Central memory CD4-positive, alpha-beta T cell (primary cell): Measurements from ENCODE around the gene TUBB4A.
"Not testable (repeated sequence)": the region's sequence is repeated elsewhere in the genome, so short reads cannot be mapped to it uniquely, and the experiment has no call there.

Experiments used
- DNase-seq: peaks from one replicate; pipeline ENCODE4 v3.0.0; 2022
- total RNA-seq, 3 experiments: gene quantifications; one replicate each; lab custom pipeline; 2026; lab: John Stamatoyannopoulos, UW

TUBB4A gene
- total RNA-seq = 0.77 to 1.5 (median 1.2) reads per million in 3 experiments

GRCh38 chr19:6501740-6502648 lies at the start of gene TUBB4A:
TSS of gene TUBB4A (minus strand) at chr19:6502309. CDS start at chr19:6502212, 97 bp downstream.
- DNase-seq = no peak

DNA sequence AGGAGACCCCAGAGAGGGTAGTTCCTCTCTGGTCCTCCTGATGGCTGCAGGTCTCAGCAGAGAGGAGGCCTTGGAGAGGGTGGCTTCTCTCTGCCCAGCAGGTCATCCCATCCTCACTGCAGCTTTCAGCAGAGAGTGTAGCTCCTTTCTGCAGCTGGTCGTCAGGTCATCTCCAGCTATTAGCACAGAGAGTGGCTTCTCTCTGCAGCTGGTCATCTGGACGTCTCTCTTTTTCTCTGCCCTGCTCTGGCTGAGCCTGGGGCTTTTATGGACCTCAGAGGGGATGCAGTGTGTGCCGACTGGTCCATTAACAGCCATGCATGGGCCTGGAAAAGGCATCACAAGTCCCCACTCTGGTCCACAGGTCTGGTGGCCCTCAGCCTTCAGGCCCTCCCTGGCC lies 49.0 kb upstream of the TUBB4A start:
- no peak for DNase-seq

- DNase-seq = not testable (repeated sequence)
Observed at GRCh38 chr19:6550679-6551078, 48.6 kb upstream of the TUBB4A start.

DNA sequence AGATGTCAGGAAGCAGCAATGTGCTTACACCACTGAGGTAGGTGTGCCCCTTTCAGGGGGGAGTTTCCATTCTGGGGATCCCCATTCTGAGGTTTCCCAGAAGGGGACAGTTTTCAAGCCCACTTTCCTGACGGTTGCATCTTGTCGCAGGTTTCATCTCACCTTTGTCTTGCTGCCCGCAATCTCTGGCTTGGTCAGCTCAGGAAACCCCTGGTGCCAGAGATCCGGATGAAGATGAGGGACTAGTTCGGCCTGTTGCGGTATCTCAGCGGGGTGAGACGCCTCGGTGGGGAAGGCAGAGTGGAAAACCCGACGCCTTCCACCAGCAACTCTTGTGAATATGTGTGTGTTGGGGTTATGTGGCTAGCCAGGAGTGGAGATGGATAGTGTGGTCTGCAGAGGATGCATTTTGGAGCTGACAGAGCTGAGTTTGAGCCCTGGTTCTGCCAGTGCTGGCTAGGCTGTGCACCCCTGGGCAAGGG lies 41.8 kb upstream of the TUBB4A start:
- no peak for DNase-seq

DNA sequence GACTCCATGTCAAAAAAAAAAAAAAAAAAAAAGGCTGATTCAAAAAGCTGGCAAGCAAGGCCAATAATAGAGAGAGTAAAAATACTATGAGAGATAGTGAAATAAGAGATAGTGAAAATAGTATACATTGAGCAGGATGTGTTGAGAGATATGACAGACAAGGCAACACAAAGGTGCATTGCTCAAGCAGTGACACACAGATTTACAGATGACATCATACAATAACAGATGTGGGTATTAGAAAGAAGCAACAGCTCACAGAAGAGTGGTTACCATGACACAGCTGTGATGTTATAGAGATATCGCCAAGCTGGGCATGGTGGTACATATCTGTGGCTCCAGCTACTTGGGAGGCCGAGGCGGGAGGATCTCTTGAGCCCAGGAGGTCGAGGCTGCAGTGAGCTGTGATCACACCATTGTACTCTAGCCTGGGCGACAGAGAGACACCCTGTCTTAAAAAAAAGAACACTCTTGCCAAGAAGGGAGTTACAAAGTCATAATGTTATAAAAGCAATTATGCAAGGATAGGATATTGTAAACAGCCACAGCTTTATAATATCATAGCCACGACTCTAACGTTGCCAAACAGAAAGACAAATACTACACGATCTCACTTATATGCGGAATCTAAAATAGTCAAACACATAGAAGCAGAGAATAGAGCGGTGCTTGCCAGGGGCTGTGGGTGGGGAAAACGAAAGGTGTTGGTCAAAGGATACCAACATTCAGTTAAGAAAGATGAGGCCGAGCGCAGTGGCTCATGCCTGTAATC lies 39.0 kb upstream of the TUBB4A start:
- no peak for DNase-seq

DNA sequence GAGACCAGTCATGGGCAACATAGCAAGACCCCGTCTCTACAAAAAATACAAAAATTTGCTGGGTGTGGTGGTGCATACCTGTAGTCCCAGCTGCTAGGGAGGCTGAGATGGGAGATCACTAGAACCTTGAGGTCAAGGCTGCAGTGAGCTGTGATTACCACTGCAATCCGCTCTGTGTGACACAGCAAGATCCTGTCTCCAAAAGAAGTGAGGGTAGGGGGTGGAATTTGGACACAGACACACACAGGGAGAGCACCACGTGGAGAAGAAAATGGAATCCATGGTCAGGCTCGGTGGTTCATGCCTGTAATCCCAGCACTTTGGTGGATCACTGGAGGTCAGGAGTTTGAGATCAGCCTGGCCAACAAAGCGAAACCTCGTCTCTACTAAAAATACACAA lies 37.4 kb upstream of the TUBB4A start:
- no peak for DNase-seq

DNA sequence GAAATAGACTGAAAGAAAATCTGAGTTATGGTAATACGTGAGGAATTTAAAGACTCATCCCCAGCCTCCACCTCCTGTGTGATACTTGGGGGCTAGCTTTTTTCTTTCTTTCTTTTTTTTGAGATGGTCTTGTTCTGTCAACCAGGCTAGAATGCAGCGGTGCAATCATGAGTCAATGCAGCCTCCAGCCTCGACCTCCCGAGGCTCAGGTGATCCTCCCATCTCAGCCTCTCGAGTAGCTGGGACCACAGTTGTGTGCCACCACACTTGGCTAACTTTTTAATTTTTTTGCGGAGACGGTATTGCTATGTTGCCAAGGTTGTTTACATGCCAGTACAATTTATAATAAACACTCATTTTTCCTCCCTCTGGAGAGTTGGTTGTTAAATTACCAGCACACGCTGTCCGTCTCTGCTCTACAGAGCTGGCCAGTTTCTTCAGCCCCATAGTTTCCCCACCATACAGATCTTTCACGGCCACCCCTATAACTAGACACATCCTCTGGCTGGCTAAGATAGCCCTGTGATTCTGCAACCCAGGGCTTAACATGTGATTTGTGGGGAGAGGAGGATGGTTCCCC lies 33.5 kb upstream of the TUBB4A start:
- DNase-seq = no peak

DNA sequence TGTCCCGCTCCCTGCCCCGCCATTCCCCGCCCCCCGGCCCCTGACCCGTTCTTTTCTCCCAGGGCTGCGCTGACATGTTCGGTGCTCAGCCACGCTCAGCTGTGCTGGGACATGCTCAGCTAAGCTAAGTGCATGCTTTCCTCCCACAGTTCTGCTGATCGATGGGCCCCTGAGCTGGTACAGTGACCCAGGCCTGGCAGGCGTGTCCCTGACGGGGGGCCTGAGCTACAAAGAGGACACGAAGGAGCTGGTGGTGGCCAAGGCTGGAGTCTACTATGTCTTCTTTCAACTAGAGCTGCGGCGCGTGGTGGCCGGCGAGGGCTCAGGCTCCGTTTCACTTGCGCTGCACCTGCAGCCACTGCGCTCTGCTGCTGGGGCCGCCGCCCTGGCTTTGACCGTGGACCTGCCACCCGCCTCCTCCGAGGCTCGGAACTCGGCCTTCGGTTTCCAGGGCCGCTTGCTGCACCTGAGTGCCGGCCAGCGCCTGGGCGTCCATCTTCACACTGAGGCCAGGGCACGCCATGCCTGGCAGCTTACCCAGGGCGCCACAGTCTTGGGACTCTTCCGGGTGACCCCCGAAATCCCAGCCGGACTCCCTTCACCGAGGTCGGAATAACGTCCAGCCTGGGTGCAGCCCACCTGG lies 32.5 kb upstream of the TUBB4A start:
- DNase-seq = no peak

DNA sequence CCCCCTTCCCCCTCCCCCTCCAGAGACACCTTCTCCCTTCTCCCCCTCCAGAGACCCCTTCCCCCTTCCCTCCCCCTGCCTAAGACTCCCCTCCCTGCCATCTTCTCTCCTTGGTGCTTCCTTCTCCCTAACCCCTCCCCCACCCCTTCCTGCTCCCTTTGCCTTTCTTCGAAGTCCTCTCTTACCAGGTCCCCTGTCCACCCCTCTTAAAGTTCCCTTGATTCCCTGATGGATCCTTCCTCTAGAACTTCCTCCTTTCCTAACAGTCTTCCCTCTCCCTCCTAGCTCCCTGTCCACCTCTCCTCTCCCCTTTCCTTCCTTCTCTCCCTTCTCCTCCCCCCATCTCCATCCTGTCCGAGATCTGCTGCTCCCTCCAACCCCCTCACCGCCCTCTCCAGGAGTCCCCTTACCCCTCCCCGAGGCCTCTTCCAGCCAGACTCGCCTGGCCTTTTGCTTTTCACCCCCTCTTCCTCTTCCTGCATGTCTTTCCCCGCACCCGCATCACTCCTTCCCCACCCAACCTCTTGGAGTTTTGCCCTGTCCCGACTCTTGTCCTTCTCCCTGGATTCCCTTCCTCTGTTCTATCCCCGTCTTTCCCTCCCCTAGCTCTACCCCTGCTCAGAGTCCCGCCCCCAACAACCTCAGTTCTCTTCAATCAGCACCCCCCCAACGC lies 31.8 kb upstream of the TUBB4A start:
- DNase-seq = no peak

GRCh38 chr19:6533000-6533328 lies 30.9 kb upstream of the TUBB4A start:
- no peak for DNase-seq

DNA sequence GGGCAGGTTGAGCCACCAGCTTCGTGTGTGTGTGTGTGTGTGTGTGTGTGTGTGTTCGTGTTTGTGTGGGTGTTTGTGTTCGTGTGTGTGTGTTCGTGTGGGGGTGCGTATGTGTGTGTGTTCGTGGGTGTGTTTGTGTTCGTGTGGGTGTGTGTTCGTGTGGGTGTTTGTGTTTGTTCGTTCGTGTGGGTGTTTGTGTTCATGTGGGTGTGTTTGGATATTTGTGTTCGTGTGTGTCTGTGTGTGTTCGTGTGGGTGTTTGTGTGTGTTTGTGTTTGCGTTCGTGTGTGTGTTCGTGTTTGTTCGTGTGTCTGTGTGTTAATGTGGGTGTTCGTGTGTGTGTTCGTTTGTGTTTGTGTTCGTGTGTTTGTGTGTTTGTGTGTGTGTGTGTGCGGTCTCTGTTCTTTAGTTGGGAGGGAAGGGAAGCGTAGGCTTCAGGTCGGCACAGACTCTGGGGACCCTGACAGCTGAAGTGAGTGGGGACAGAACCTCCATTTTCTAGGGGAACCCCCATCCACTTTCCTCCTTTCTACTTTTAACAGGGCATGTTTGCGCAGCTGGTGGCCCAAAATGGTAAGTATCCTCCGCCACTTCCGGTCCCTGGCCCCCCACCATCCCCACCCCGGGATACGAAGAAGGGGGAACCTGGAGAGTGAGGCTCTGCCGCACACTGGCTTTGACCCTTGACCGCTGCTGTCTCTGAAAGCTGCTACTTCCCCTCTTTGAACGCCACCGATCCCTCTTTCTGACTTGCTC lies 30.3 kb upstream of the TUBB4A start:
- DNase-seq = no peak

GRCh38 chr19:6531956-6532243 lies 29.8 kb upstream of the TUBB4A start:
- no peak for DNase-seq

GRCh38 chr19:6531163-6531955 lies 29.2 kb upstream of the TUBB4A start:
- DNase-seq = no peak

GRCh38 chr19:6530386-6531162 lies 28.5 kb upstream of the TUBB4A start, which contains the start of gene TNFSF9:
TSS of gene TNFSF9 (plus strand) at chr19:6531026. CDS start at chr19:6531037, 11 bp downstream.
- DNase-seq = peak; percentile 63

- DNase-seq = no peak
Observed at GRCh38 chr19:6529937-6530385, 27.9 kb upstream of the TUBB4A start.

DNA sequence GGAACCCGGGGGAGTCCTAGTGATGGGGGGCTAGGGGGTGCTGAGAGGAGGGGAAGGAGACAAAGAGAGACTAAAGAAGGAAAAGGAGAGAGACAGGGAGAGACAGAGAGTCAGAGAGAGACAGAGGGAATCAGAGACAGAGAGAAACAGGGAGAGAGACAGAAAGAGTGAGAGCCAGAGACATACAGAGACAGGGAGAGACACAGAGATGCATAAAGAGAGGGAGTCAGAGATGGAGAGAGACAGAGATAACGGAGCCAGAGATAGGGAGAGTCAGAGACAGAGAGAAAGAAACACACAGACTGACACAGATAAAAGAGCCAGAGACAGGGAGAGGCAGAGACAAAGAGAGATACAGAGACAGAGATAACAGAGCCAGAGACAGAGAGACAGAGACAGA lies 27.2 kb upstream of the TUBB4A start:
- no peak for DNase-seq

- no peak for DNase-seq
Observed at GRCh38 chr19:6528544-6529121, 26.5 kb upstream of the TUBB4A start.

DNA sequence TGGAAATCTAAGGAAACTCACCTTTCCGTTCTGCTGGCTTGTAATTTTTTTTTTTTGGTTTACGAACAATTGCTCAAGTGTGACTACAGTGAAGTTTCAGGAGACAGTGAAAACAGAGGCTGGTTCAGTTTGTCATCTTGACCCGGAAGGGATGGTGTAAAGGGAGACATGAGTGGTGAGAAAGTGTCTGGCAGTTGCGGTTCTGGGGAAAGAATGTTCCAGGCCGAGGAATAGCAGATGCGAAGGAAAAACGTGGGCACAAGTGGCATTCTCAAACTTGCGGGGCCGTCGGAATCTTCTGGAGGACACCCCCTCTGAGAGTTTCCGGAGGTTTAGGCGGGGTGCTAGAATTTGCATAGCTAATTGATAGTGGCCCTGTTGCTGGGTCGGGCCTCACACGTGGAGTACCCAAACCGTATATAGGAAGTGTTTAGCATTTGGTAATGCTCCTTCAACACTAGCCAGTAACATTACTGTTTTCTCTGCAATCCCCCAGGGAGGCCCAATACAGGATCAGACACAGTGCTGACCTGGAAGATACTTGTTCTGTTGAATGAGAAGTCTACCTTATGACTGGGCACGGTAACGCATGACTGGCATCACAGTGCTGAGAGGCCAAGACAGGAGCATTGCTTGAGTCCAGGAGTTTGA lies 25.9 kb upstream of the TUBB4A start:
- no peak for DNase-seq

DNA sequence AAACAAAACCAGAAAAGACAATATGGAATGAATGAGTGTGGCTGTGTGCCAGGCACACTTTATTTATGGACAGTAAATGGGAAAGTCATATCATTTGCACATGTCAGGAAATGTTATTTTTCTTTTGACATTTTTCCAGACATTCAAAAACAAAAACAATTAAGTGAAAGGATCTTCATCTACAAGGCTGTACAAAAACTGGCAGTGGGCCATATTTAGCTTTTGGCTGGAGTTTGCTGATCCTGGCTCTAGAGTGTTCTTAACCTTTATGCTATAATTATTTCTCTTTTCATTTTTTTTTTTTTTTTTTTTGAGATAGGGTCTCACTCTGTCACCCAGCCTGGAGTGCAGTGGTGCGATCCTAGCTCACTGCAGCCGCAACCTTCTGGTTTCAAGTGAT lies 22.2 kb upstream of the TUBB4A start:
- no peak for DNase-seq
